K562 (cell line): ENCODE data around the gene VPS9D1. TPM values are rescaled to one million over a fixed set of nuclear protein-coding genes. Genes with fewer than 3 reads are reported as not detected.

Source experiments
- CSDE1 ChIP-seq, 2 experiments: fragments of 450-650 bp; IDR thresholded peaks; 2 replicates each; pipeline ENCODE4 v1.6.1; 2016; ENCODE audit warnings: mild to moderate bottlenecking in 1 of 2
- MEIS2 ChIP-seq: fragments of 450-650 bp; IDR thresholded peaks from 2 replicates; pipeline ENCODE4 v1.6.1; 2014; ENCODE audit warnings: mild to moderate bottlenecking; ENCODE audit not compliant: partially characterized antibody
- MGA ChIP-seq: fragments of 450-650 bp; IDR thresholded peaks from 2 replicates; pipeline ENCODE4 v1.6.1; 2016; ENCODE audit warnings: mild to moderate bottlenecking, moderate library complexity
- PTRF ChIP-seq: fragments of 450-650 bp; IDR thresholded peaks from 2 replicates; pipeline ENCODE4 v1.6.1; 2016; ENCODE audit warnings: mild to moderate bottlenecking, missing genetic modification characterization, missing compliant biosample characterization
- THAP12 ChIP-seq: fragments of 250-450 bp; sonication (Bioruptor Pico); IDR thresholded peaks from 2 replicates; pipeline ENCODE4 v1.9.0; 2021; ENCODE audit warnings: mild to moderate bottlenecking, inconsistent platforms
- ZBTB1 ChIP-seq: sonication (generic); formaldehyde crosslinking; IDR thresholded peaks from 2 replicates; pipeline ENCODE4 v1.8.1; 2023; ENCODE audit warnings: missing genetic modification reagents, low read depth, mild to moderate bottlenecking, borderline replicate concordance
- ZNF232 ChIP-seq: sonication (generic); formaldehyde crosslinking; IDR thresholded peaks from 2 replicates; pipeline ENCODE4 v1.8.0; 2022; ENCODE audit warnings: mild to moderate bottlenecking, missing genetic modification reagents
- polyA plus RNA-seq, 8 experiments: library from polyadenylated mRNA; depleted of rRNA in 4 of 8; stranded (reverse) in 5 of 8; unstranded in 3 of 8; fragments of >200 nt; fragmentation: Nextera tagmentation in 2 of 8; fragmentation: Illumina TruSeq in 1 of 8; extraction: Ambion mirVana in 2 of 8; extraction: Trizol in 1 of 8; gene quantifications; 2 replicates each; pipeline versions ENCODE4 v1.2.1 to v1.2.3, GENCODE V29; 2011 to 2014; ENCODE audit warnings: inconsistent platforms in 1 of 8, missing spikeins in 1 of 8
- total RNA-seq, 7 experiments: library from RNA; depleted of rRNA in 6 of 7; stranded (reverse); fragments of >200 nt in 6 of 7; fragmentation: Illumina TruSeq in 2 of 7; extraction: Trizol in 2 of 7; gene quantifications; 2 replicates each; pipeline versions ENCODE4 v1.2.1 to v1.2.3, GENCODE V29; 2011 to 2021; ENCODE audit warnings: low replicate concordance in 1 of 7
- TF ChIP-seq, protein P1 (sequence below): fragments of 250-450 bp; sonication (Bioruptor Pico); IDR thresholded peaks from 2 replicates; pipeline ENCODE4 v1.8.0; 2021; ENCODE audit warnings: borderline replicate concordance, mild to moderate bottlenecking, moderate library complexity; ENCODE audit not compliant: poor library complexity, severe bottlenecking
- TF ChIP-seq, protein P2 (sequence below), 2 experiments: IDR thresholded peaks in 1 of 2; conservative IDR thresholded peaks in 1 of 2; 2 replicates each; pipeline ENCODE4 v1.6.1; 2016; ENCODE audit warnings: low read depth in 2 of 2, mild to moderate bottlenecking in 1 of 2, missing compliant biosample characterization in 1 of 2, missing genetic modification characterization in 1 of 2, moderate library complexity in 1 of 2

VPS9D1 gene
- total and polyA plus RNA-seq, 9 of the 15 experiments (the other 6 are each of a cell fraction or from before 2014, with no cell fraction given) = 0.33 to 3.1 (median 1.1) TPM

GRCh38 chr16:89686520-89687091 is 34.1 kb downstream of the VPS9D1 start, which contains the start of gene CDK10 (continued):
- peak; percentile 96 for TF ChIP-seq MGA
- TF ChIP-seq, protein P1, sequence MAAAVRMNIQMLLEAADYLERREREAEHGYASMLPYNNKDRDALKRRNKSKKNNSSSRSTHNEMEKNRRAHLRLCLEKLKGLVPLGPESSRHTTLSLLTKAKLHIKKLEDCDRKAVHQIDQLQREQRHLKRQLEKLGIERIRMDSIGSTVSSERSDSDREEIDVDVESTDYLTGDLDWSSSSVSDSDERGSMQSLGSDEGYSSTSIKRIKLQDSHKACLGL = peak; percentile 76
- TF ChIP-seq MEIS2 = peak; percentile 85
- no peak for TF ChIP-seq ZNF232 (CRISPR knock-in tag)
- TF ChIP-seq CSDE1 (IDR thresholded peaks at IDR 0.05) = peak in 1 of 2 experiments; percentile 92; a peak in 2 of 4 replicates
- TF ChIP-seq THAP12 = peak; percentile 71; the same call in 1 of the 2 replicates
- no peak for TF ChIP-seq PTRF (tag)
- no peak for TF ChIP-seq ZBTB1 (CRISPR knock-in tag)
- TF ChIP-seq, protein P2, sequence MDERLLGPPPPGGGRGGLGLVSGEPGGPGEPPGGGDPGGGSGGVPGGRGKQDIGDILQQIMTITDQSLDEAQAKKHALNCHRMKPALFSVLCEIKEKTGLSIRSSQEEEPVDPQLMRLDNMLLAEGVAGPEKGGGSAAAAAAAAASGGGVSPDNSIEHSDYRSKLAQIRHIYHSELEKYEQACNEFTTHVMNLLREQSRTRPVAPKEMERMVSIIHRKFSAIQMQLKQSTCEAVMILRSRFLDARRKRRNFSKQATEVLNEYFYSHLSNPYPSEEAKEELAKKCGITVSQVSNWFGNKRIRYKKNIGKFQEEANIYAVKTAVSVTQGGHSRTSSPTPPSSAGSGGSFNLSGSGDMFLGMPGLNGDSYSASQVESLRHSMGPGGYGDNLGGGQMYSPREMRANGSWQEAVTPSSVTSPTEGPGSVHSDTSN (CRISPR knock-in tag; IDR thresholded peaks at IDR 0.05; ENCODE audit: low read depth) = no peak
- TF ChIP-seq, protein P2 (tag; conservative IDR thresholded peaks at IDR 0.05; ENCODE audit: low read depth) = no peak
